Activated naive CD4-positive, alpha-beta T cell treated with Interleukin-2 at 50 U/mL for 16 hours (primary cell): ENCODE data around the gene PPP5C.
A peak's percentile ranks its signal among the peaks of the same experiment; 100 is the strongest.

Experiments used
- DNase-seq: peaks from one replicate; pipeline ENCODE4 v3.0.0-alpha.2; 2020

The PPP5C gene

DNA sequence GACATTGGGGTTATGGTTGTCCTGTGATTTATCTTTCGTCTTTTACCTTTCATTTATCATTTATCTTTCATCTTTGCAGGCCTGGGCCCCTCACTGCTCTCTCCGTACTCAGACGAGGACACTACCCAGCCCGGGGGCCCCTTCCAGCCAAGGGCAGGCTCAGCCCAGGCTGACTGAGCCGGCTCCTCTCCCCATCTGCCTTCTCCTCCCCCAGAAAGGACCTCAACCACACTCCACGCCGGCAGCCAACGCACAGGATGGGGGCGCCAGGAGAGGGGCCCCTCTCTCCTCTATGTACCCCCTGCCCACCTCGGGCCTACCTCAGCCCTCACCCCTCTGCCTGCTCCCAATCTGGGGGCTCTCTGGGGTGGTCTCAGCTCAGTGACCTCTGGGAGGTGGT is 7.4 kb upstream of the PPP5C start:
- DNase-seq: no peak

DNA sequence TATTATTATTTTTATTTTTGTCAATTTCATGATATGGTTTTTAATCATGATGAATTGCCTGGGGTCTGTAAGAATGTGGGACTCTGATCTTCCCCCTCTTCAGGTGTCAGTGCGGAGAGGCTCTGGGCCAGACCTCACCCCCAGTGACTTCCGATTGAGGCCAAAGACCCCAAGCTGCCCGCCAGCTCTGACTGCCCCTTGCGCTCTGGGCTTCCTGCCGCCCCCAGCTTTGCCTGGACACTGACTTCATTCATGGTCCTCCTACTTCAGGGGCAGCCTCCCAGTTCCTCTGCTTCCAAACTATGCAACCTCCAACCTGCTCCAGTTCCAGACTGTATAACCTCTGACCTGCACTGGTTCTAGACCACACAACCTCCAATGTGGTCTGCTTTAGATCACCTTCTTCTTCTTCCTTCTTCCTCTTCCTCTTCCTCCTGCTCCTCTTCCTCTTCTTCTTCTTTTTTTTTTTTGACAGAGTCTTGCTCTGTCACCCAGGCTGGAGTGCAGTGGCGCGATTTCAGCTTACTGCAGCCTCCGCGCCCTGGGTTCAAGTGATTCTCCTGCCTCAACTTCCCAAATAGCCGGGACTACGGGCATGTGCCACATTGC is 6.7 kb upstream of the PPP5C start:
- no peak for DNase-seq

DNA sequence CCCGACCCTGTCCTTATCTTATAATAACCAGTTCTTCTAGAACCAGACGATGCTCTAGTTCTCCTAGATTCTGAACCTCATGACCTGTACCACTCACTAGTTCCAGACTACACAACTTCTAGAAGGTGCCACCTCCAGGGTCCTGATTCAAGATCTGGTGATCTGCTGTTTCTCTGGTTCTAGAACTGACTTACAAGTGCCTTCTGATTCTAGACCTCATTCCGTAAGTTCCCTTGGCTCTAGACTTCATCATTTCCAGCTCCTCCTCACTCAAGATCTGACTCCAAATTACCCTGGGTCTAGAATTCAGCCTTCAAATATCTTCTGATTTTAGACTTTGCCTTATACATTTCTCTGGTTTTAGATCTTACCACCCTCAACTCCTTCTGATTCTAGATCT is 5.0 kb upstream of the PPP5C start:
- DNase-seq: no peak

DNA sequence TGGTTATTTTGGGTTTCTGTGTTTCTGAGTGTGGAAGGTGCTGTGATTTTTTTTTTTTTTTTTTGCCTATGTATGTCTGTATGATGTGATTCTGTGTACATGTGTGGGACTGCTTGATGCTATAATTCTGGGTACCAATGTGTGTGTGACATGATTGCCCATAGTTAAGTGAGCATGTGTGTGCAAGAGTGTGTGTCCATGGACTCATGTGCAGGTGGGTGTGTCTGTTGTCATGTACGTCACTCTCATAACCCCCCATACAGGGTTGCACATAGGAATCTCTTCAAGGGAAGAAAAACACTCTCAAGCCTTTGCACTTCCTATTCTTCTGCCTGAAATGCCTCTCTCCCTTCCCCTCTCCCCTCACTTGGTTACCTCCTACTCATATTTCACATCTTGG is 2.5 kb upstream of the PPP5C start:
- no peak for DNase-seq

DNA sequence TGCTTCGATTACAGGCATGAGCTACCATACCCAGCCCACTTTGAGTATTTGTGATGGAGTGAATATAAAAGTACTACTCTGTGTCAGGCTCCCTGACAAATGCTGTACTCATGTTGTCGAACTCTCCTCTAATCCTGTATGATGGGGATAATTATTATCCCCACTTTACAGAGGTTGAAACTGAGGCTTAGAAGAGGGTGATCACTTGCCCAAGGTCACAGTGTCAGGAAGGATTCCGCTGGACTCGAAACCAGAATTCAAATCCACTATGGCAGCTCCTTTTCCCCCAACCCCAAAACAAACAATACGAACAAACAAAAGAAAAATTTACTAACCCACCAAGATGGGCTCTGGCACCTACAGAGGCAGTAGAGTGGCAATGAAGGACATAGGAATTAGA is 1.7 kb upstream of the PPP5C start:
- no peak for DNase-seq

DNA sequence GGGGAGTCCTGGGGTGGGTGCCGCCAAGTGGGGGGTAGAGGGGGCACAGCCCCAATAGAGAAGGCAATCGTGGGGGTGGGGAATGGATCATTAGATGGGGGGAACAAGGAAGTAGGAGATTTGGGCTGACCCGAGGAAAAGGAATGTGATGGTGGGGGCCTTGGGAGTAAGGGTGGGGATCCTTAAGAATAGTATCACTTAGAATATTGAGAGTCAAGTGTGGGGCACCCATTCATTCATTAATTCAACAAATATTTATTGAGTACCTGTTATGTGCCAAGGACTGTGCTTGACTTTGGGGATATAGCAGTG is 641 bp downstream of the PPP5C start:
- DNase-seq: no peak

DNA sequence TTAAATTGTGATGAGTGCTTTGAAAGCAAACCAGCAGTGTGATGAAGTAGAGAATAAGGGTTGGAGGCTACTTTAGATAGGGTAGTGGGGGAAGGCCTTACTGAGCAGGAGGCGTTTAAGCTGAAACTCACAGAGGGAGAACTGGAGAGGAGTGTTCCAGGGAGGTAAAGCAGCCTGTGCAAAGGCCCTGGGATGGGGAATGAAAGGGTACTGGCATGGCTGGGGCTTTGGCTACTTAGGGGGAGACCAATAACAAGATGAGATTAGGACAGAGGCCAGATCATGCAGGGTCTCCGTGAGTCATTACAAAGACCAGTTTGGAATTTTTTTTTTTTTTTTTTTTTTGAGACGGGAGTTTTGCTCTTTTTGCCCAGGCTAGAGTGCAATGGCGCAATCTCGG is 1.1 kb downstream of the PPP5C start:
- no peak for DNase-seq

DNA sequence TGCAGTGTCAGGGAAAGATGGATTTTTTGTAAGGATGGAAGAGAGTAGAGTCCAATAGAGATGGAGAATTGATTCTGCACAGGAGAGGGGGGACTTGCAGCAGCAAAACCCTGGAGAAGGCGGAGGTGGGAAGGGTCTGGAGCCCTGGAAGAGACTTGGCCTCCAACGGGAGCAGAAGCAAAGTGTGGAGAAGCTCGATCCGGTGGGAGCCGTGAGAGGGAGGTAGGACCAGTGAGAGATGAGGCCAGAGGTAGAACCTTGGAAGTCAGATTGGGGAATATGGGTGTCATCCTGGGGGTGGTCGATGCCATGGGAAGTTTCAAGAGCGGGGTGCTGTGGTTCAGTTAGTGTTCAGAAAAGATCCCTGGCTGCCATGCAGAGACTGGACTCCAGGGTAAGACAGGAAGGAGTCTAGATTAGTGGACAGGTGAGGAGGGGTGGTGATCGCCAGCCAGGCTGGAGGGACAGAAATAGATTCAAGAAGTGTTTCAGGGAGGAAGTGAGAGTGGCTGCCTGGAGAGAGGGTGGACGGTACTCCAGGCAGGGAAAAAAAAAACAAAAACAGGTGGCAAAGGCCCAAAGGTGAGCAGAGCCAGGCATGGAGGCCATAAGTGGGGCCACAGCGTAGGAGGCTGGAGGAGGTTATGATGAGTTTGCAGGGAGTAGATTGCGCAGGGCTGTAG is 2.6 kb downstream of the PPP5C start:
- DNase-seq: no peak

DNA sequence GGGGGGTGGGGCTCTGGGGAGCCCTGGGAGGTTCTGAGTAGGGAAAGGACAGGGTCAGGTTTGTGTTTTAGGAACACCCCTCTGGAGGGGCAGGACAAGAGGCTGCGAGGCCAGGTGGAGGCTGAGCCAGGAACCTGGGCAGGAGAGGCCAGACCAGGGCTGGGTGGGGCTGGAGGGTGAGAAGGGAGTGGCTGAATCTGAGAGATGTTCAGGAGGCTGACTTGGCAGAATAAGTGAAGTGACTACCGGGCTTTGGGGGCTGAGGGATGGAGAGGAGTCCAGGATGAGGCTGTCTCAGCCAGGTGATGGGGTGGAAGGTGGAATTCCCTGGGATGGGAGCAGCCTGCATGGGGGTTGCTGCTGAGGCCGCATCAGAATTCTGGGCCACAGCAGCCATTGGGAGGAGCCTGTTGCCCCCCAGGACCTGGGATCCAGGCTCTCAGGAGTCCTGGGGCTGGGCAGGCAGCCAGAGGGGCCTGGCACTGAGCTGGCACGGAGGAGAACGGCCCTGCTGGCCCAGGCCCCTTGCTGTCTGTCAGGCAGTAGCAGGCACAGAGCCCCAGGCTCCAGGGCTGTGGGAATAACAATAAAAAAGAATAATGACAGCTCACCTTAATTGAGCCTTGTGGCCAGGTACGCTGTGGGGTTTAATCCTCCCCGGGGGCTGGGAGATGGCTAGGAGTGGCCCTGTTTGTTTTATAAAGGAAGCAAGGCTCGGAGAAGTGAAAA is 3.3 kb downstream of the PPP5C start:
- DNase-seq: no peak

DNA sequence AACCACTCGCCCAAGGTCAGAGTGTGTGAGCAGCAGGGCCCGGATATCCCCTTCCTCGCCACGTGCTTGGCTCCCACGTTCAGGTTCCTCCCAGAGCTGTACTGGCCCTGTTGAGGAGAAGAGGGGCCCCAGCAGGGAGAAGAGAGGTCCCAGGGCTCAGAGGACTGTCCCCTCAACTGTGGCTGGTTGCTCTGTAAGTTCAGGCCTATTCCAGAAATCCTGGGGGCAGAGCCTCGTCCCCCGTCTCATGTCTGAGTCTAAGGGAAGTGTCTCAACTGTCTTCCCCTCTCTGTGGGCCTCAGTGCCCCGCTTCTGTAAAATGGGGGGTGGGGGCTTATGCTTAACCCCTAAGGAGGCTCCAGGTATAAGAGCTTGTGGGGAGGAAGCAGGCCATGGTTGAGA is 3.9 kb downstream of the PPP5C start:
- peak; percentile 47 for DNase-seq

DNA sequence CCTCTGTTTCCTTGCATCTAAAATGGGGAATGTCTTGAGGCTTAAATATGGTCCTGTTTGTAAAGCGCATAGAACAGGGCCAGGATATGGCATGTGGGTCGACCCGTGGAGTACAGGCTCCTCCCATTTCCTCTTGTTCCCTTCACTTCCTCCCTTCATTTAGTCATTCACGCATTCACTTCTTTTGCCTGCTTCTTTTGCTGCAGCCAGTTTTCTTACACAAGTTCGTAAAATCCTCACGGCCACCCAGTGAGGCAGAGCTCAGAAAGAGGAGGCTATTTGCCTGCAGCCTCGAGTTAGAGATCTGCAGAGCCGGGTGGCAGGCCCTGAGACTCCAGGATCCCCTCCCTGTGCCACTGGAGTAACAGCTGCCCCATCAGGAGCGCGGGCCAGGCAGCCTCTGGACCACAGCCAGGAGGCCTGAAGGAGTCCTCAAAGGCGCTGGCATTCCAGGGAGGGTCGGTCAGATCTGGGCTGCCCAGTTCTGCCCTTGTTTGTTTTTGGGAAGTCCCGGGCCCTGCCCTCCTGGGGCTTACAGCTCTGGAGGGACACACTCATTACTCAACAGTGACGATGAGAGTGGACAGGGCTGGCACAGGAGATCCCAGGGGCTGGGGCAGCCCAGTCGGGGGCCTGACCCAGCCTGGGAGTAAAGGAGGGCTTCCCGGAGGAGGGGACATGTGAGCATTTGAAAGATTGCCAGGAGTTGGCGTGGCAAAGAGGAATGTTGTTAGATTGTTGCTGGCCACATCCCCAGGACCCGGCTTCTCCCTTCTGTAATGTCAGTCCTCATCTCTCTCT is 4.6 kb downstream of the PPP5C start:
- DNase-seq: peak; percentile 8

DNA sequence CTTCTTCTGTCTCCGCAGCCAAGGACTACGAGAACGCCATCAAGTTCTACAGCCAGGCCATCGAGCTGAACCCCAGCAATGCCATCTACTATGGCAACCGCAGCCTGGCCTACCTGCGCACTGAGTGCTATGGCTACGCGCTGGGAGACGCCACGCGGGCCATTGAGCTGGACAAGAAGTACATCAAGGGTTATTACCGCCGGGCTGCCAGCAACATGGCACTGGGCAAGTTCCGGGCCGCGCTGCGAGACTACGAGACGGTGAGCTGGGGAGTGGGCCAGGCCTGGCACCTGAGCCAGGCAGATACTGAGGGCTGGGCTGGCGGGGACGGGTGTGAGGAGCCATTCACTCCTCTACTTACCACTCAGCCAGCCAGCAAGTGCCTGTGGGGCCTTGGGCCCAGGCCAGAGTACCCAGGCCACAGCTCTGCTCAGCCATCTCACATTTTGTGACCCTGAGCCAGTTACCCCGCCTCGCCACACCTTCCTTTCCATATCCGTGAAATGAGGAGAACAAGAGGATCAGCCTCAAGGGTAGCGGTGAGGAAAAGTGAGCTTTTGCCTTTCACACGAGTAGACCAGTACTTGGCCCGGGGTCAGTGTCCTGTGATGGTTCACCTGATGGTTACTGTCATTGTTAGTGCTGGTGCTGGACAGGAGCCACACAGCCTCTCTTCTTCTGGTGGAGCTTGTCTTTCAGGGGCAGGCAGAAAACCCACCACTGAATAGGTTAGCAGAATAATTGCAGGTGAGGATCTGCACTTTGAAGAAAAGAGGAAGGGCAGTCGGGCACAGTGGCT is 7.0 kb downstream of the PPP5C start:
- no peak for DNase-seq

DNA sequence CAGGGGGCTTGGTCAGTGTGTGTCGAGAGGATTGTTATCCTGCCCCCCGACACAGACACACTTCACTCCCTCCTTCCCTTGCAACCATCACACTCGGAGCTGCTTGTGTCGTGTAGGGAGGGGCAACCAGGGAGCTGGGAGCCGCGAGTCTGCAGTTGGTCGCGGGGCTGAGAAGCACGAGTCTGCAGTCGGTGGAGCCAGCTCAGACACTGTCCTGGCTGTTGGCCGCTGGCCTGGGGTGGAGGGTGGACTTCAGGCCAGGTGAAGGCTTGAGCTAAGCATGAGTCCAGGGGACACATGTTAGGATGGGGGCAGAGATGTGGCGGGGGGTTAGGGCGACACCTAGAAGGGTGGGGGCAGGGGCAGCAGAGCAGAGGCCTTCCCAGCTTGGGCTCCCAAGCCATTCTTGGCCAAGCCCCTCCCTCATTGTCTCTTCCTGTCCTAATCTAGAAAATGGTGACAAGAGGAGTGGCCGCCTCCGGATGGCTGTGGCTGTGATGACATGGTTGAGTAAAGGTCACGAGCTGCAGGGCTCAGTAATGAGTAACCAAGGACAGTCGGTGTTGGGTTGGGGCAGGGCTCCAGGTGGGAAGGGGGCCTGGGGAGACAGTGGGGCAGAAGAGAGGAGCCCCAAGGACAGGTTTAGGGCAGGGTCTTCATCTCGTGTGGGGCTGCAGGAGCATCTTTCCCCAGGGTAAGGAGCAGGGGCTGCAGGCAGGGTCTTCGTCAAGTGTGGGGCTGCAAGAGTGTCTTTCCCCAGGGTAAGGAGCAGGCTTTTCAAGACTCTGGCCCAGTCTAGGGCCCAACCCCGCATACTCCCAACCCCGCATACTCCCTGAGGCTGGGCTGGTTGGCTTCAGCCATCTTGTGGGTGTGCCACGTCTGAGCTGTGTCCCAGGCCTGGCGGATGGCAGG is 8.6 kb downstream of the PPP5C start:
- DNase-seq: no peak

DNA sequence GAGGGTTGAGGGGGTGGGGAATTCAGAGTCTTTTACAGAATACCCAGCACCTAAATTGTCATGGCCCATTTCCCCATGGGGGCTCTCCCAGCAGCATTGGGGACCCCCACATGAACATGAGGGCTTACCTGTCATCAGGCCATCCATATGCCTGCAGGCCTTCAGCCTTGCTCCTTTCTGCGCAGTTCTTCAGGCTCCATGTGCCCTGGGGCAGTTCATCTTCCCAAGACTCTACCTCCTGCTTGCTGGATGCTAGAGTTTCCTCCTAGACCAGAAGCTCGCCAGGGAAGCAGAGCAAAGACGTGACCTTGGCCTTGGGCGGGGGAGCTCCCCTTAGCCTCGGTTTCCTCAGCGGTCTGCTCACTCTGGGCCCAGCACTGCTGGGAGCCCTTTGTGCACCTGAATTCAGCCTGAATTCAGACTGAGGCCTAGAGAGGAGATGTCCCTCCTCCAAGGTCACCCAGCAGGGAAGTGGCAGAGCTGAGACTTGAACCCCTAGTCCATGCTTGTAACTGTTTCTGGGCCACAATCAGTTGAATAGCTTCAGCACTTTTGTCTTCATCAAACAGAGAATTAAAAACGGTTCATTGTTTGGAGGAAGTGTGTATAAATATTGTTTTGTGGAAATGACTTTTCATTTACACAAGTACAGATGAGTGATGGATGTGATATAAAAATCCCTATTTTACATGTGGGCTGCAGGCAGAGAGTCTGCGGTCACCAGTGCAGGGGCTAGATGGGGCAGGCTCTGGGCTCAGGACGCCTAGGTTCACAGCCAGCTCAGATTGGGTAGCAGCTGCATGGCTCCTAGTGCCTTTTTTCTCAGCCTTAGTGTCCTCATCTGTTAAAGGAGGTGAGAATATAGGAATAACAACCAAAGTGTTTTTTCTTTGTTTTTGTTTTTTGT is 9.5 kb downstream of the PPP5C start:
- DNase-seq: no peak

DNA sequence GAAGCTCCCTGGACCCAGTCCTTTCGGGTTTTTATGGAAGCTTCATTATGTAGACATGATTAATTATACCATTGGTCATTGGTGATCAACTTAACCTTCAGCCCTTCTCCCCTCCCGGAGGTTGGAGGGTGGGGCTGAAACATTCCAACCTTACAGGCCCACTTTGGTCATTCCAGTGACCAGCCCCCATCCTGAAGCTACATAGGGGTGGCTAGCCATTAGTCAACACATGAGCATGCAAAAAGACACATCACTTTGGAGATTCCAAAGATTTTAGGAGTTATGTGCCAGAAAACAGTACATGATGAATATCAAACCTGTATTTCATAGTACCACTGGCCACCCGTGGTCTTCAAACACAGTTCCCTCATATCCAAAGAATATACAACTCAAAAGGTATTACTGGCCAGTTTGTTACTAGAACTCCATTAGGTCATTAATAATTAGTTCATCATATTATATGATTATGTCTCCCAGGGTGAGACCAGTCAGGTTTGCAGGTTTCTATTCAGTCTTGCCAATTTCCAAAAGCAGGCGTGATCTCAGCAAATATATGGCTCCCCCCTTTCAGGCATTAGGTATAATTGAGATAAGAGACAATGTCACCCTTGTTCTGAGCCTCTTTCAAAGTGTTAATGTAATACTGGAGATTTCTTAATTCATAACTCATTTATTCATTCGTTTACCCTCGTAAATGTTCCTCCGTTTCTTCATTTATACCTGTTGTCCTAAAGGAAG is 11.1 kb downstream of the PPP5C start:
- no peak for DNase-seq

DNA sequence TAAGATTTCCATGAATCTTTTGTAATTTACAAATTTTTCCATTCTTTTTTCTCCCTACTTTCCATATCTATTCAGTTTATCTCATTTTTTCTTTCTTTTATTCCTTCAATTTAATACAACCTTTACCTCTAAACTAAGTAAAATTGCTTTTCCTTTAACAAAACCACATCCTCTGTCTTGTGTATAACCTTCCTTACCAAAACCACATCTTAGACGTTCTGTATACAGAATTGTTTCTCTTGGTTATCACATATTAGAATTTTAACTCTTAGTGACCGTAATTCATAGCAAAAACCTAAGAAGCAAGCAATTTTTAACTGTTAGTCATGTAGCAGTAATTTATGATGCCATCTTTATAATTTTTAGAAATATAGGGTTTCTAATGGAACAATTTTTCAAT is 15.0 kb downstream of the PPP5C start:
- no peak for DNase-seq

DNA sequence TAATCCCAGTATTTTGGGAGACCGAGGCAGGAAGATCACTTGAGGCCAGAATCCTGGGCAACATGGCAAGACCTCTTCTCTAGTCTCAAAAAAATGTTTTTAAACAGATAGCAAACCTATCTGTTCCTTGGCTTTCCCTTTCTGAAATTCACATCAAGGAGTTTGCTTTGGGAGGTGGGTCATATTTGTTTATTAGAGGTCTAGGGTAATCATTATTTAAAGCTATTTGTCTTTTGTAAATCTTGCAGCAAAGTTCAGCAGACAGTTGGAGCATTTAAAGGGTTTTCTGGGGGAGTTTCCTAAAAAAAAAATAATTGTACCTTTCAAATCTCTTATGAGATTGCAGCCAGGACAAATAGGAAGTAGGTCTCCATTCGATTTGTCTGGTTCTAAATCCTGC is 17.5 kb downstream of the PPP5C start:
- DNase-seq: no peak

DNA sequence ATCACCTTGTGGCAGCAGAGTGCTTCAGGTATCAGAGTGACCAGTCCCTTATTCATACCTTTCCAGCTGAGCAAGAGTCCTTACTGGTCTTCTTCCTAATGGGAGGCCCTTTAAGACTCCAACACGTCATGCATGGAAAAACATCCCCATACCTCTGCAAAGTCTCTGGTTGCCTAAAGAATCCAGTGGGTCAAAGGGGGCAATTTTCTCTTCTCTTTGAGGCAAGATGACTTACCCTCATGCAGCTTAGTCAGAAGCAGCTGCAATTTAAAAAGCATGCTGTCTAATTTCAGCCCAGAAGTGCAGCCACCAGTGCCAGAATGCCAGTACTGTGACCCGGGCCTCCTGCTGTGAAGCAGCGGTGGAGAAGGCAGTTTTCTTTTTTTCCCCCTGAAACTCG is 18.7 kb downstream of the PPP5C start:
- DNase-seq: no peak

DNA sequence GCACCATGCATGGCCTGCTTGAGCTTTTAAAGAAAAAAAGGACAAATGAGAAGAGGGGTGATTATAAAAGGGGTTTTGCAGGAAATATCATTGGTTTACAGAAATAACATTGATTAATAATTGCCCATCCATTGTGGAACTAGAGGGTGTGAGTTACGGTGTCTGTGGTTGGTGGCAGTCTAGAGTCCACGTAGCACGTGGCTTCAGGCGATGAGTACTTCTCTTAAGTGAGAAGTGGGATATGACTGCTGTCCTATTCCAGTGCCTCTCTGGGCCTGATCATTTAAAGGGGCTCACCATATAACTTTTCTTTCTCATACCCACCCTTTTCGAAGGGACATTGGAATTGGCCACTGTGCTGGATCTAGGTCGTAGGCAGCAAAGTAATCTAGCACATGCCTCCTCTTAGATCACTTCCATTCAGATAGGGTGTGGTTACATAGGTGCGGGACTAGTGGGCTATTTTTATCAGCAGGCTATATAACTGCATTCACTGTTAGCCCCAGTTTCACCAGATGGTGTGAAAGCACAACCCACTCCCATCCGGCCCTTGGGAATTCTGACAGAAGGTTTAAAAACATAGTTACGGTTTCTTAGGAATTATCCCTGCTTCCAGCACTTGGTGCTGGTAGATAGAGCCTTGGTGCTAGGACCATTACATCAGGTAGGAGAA is 19.9 kb downstream of the PPP5C start:
- DNase-seq: no peak
